GM21526 (cell line): ENCODE data around the gene ACO1.

Source experiments
- ATAC-seq: cut with Tn5 transposase; IDR thresholded peaks from one replicate; pipeline ENCODE4 v1.9.1; 2021; ENCODE audit warnings: moderate library complexity; ENCODE audit not compliant: unreplicated experiment, low FRiP score

The ACO1 gene

GRCh38 chr9:32380944-32381343 is 3.5 kb upstream of the ACO1 start:
- no peak for ATAC-seq

- ATAC-seq, result no peak
Measured at GRCh38 chr9:32382565-32383320, 1.7 kb upstream of the ACO1 start.

GRCh38 chr9:32384002-32384363 is 460 bp upstream of the ACO1 start:
- no peak for ATAC-seq

- ATAC-seq, result peak; percentile 0
Measured at GRCh38 chr9:32385152-32385884, 875 bp downstream of the ACO1 start.

GRCh38 chr9:32385885-32386283 is 1.4 kb downstream of the ACO1 start:
- no peak for ATAC-seq

- ATAC-seq, result no peak
Measured at GRCh38 chr9:32387256-32387655, 2.8 kb downstream of the ACO1 start.

GRCh38 chr9:32389365-32389764 is 4.9 kb downstream of the ACO1 start:
- no peak for ATAC-seq

GRCh38 chr9:32393911-32394310 is 9.5 kb downstream of the ACO1 start:
- ATAC-seq, result no peak

GRCh38 chr9:32394381-32395049 is 10.1 kb downstream of the ACO1 start:
- no peak for ATAC-seq

GRCh38 chr9:32395510-32396216 is 11.2 kb downstream of the ACO1 start:
- no peak for ATAC-seq

- ATAC-seq, result no peak
Measured at GRCh38 chr9:32398207-32398606, 13.8 kb downstream of the ACO1 start.

- no peak for ATAC-seq
Measured at GRCh38 chr9:32399110-32399815, 14.8 kb downstream of the ACO1 start.

- ATAC-seq, result no peak
Measured at GRCh38 chr9:32401488-32401887, 17.0 kb downstream of the ACO1 start.

- ATAC-seq, result no peak
Measured at GRCh38 chr9:32403567-32404260, 19.3 kb downstream of the ACO1 start.

GRCh38 chr9:32404402-32404801 is 20.0 kb downstream of the ACO1 start:
- no peak for ATAC-seq

- ATAC-seq, result no peak
Measured at GRCh38 chr9:32404856-32405255, 20.4 kb downstream of the ACO1 start.

GRCh38 chr9:32405506-32405905 is 21.1 kb downstream of the ACO1 start:
- ATAC-seq, result no peak

GRCh38 chr9:32406046-32406445 is 21.6 kb downstream of the ACO1 start:
- ATAC-seq, result no peak

- ATAC-seq, result no peak
Measured at GRCh38 chr9:32411753-32412152, 27.3 kb downstream of the ACO1 start.

- no peak for ATAC-seq
Measured at GRCh38 chr9:32412440-32412839, 28.0 kb downstream of the ACO1 start.
